Measurements from ENCODE around the gene PTGDR2. TPM values are rescaled to one million over a fixed set of nuclear protein-coding genes. Genes with fewer than 3 reads are reported as not detected.

Gene PTGDR2
- total RNA-seq, 1 donor from 2014 or later: 0.86 TPM

DNA sequence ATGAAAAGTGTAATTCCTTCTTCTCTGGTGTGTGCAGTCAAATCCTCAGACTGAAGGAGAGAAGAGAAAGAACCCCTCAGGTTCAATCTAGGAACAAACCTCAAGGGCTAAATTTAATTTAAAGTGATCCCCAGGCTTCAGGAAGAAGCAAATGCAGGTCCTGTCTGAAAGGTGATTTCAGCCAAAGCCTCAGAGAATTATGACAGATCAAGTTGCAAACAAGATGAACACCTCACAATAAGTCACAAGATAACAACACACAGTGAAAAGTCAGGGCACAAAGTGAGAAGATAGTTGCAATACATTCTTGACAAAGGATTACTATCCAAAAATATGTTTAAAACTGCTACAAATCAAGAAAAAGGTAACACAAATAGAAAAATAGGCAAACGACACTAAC, 23.4 kb upstream of the PTGDR2 start:
- ATAC-seq (no peak), DNase-seq (no peak)
- Histone ChIP-seq H3K4me3 (no peak overlapping the region), H3K9me3 (no peaks in the 10 kb centered on the region), H3K4me1 (no peaks in the 10 kb centered on the region), H3K36me3 (peaks cover 19% of the 10 kb centered on the region), H3K27me3 (ENCODE audit: low read depth) (no peaks in the 10 kb centered on the region), H3K27ac (no peak overlapping the region)
- intact Hi-C loops (cut with DNase I): no loop called here
- no peak for TF ChIP-seq CTCF (IDR thresholded peaks at IDR 0.05)

- Histone ChIP-seq H3K4me1 (no peaks in the 10 kb centered on the region), H3K27me3 (ENCODE audit: low read depth) (no peaks in the 10 kb centered on the region), H3K9me3 (no peaks in the 10 kb centered on the region), H3K4me3 (no peak overlapping the region), H3K27ac (no peak overlapping the region), H3K36me3 (peaks cover 19% of the 10 kb centered on the region)
- no peak for ATAC-seq
- intact Hi-C loops (cut with DNase I): no loop called here
- no peak for DNase-seq
- no peak for TF ChIP-seq CTCF (IDR thresholded peaks at IDR 0.05)
Measured at GRCh38 chr11:60878245-60879101, 22.7 kb upstream of the PTGDR2 start.

- Histone ChIP-seq H3K27ac (no peak overlapping the region), H3K36me3 (peaks cover 19% of the 10 kb centered on the region), H3K9me3 (no peaks in the 10 kb centered on the region), H3K4me3 (no peak overlapping the region), H3K27me3 (ENCODE audit: low read depth) (no peaks in the 10 kb centered on the region), H3K4me1 (peaks cover 19% of the 10 kb centered on the region)
- intact Hi-C loops (cut with DNase I): no loop called here
- DNase-seq: no peak
- no peak for ATAC-seq
- TF ChIP-seq CTCF (IDR thresholded peaks at IDR 0.05): no peak
Measured at GRCh38 chr11:60876168-60876485, 20.4 kb upstream of the PTGDR2 start.

GRCh38 chr11:60875366-60876167, 19.8 kb upstream of the PTGDR2 start:
- Histone ChIP-seq H3K36me3 (peaks cover 19% of the 10 kb centered on the region), H3K4me3 (no peak overlapping the region), H3K27ac (no peak overlapping the region), H3K4me1 (peaks cover 19% of the 10 kb centered on the region), H3K27me3 (ENCODE audit: low read depth) (no peaks in the 10 kb centered on the region), H3K9me3 (no peaks in the 10 kb centered on the region)
- DNase-seq (peak; percentile 20), ATAC-seq (no peak)
- TF ChIP-seq CTCF (IDR thresholded peaks at IDR 0.05): no peak
- intact Hi-C loops (cut with DNase I): no loop called here

- ATAC-seq: no peak
Measured at GRCh38 chr11:60874421-60875365, 18.9 kb upstream of the PTGDR2 start.

More at GRCh38 chr11:60874421-60875365, 18.9 kb upstream of the PTGDR2 start:
- intact Hi-C loops (cut with DNase I): no loop called here
- no peaks in the 10 kb centered on the region for H3K9me3 ChIP-seq
- no peak overlapping the region for H3K4me3 ChIP-seq
- no peaks in the 10 kb centered on the region for H3K27me3 ChIP-seq (ENCODE audit: low read depth)
- peaks cover 19% of the 10 kb centered on the region for H3K4me1 ChIP-seq
- H3K36me3 ChIP-seq: peaks cover 12% of the 10 kb centered on the region
- no peak for TF ChIP-seq CTCF (IDR thresholded peaks at IDR 0.05)
- no peak overlapping the region for H3K27ac ChIP-seq
- DNase-seq: peak; percentile 31
